ENCODE data around the gene CENPX.

CENPX gene

GRCh38 chr17:82055023-82055964 lies 32.6 kb upstream of the CENPX start:
- no peak for TF ChIP-seq CTCF (conservative IDR thresholded peaks at IDR 0.05; ENCODE audit: control insufficient read depth, insufficient read depth, low read depth, low read length)
- DNase-seq (ENCODE audit: low read depth) = no peak
- H3K4me3 ChIP-seq (ENCODE audit: control insufficient read depth, low read depth, low read length) = no peak overlapping the region

DNA sequence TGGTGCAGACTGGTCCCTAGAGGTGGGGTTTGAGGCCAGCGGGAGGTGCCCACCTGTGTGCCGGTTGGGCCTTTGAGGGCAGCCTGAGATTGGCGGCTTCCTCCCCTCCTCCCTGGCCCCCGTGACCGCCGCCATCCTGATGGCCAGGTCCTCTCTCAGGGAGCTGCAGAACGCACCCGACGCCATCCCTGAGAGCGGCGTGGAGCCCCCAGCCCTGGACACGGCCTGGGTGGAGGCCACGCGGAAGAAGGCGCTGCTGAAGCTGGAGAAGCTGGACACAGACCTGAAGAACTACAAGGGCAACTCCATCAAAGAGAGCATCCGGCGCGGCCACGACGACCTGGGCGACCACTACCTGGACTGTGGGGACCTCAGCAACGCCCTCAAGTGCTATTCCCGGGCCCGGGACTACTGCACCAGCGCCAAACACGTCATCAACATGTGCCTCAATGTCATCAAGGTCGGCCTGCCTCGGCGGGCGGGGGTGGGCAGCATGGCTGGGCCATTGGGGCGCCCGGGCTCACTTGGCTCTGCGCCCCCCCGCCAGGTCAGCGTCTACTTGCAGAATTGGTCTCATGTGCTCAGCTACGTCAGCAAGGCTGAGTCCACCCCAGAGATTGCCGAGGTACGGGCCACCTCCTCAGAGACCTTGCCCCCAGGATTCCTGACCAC lies 31.8 kb upstream of the CENPX start:
- TF ChIP-seq CTCF (conservative IDR thresholded peaks at IDR 0.05; ENCODE audit: control insufficient read depth, insufficient read depth, low read depth, low read length) = no peak
- DNase-seq (ENCODE audit: low read depth) = no peak

DNA sequence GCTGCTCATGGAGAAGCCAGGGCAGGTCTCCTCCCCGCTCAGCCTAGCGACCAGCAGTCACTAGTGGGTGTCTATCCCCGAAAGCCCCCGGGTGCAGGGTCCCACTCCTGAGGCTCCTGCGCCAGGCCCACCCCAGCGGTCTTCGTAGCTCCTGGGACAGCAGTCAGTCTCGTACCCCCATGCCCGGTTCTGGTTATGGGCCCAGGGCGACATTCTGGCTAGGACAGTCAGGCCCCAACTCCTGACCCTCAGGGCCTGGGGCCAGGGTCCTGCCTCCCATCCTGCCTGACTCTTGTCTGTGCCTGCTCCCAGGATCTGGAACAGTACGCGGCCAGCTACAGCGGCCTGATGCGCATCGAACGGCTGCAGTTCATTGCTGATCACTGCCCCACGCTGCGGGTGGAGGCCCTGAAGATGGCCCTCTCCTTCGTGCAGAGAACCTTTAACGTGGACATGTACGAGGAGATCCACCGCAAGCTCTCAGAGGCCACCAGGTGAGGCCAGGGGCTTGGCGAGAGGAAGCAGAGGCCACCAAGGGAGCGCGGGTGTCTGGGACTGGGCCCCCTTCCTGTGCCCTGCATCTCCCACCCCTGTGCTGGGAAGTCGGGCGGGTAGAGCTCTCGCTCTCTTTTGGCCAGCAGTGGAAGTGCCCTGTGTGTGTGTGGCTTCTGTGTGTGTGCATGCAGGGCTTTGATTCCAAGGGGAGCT lies 31.0 kb upstream of the CENPX start:
- H3K4me3 ChIP-seq (ENCODE audit: control insufficient read depth, low read depth, low read length) = no peak overlapping the region
- DNase-seq (ENCODE audit: low read depth) = no peak
- TF ChIP-seq CTCF (conservative IDR thresholded peaks at IDR 0.05; ENCODE audit: control insufficient read depth, insufficient read depth, low read depth, low read length) = no peak

More for the DNA sequence above, 31.8 kb upstream of the CENPX start:
- no peak overlapping the region for H3K4me3 ChIP-seq (ENCODE audit: control insufficient read depth, low read depth, low read length)

DNA sequence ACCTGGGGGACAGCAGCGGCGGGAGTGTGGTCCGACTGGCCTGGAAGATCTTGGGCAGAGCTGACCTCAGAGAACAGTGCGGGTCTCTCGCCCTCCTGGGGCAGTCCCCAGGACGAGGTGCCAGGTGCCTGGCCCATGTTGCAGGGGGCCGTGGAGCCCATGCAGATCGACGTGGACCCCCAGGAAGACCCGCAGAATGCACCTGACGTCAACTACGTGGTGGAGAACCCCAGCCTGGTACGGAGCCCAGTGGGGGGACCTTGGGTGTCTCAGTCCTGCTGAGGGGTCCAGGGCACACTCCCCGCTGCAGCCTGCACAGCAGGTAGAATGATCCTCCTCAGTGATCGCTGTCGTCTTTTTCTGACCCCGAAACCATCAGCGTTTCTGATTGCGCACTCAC lies 30.5 kb upstream of the CENPX start:
- no peak for DNase-seq (ENCODE audit: low read depth)
- TF ChIP-seq CTCF (conservative IDR thresholded peaks at IDR 0.05; ENCODE audit: control insufficient read depth, insufficient read depth, low read depth, low read length) = no peak
- H3K4me3 ChIP-seq (ENCODE audit: control insufficient read depth, low read depth, low read length) = peak overlapping the region; percentile 70

DNA sequence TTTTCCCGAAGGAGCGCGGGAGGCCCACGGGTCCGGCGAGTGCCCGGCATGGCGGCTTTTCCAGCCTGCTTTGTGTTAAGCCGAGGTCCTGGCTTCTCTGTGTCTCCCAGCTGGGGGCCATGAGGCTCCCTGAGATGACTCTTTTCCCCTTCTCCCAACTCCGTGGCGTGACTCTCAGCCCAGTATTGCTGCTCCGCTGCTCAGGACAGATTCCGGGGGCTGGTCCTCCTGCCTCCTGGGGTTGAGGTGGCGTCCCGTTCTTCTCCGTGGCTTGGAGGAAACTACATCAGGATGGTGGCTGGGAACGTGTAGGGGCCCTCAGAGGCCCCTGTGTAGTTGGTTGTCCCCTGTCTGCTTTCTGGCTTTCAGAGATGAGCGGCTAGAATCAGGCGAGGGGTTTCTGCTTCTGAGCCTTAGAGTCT lies 30.0 kb upstream of the CENPX start:
- peak overlapping the region; percentile 70 for H3K4me3 ChIP-seq (ENCODE audit: control insufficient read depth, low read depth, low read length)
- TF ChIP-seq CTCF (conservative IDR thresholded peaks at IDR 0.05; ENCODE audit: control insufficient read depth, insufficient read depth, low read depth, low read length) = no peak
- DNase-seq (ENCODE audit: low read depth) = no peak

DNA sequence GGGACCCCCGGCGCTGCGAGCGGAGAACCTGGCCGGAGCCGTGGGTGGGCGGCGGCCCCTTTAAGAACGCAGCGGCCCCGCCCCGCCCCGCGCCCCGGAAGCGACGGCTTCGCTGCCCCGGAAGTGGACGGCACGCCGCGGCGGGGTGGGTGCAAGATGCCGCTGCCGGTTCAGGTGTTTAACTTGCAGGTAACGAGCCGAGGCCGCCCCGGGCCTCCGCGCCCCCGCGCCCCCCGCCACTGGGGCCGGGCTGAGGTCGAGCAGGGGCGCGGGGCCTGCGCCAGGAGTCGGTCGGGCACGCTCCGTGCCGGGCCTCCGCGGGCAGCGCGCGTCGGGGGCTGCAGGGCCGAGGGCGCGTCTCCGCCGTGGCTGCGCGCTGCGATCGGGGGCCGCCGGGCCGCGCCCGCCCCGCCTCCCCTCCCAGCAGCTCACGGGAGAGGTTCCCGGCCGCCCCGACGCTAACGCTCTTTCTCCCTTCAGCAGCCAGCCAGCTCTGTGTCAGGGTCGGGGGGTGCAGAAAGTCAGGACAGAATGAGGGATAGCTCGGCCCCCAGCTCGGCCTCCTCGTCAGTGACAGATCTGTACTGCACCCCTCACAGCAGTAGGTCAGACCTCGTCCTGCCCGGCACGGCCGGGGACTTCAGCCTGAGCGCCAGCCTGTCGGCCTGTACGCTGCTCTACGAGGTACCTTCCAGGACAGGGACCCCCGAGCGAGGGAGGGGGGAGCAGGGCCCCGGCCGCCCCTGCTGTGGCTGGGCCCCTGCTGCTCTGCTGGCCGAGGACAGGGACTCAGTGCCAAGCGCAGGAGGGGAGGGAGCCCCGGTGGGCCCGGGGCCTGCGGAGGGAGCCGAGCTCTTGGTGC lies 29.3 kb upstream of the CENPX start, which contains the start of the genes GPS1 and RFNG:
TSS of gene GPS1 (plus strand) at position 123 of the 862 bp plus-strand sequence. CDS start at position 157, 34 bp downstream.
TSS of gene RFNG (minus strand) at position 36 of the 862 bp plus-strand sequence. CDS start 45 bp downstream, outside the sequence.
- peak within 1 kb of the TSS; percentile 70 for H3K4me3 ChIP-seq (ENCODE audit: control insufficient read depth, low read depth, low read length)
- TF ChIP-seq CTCF (conservative IDR thresholded peaks at IDR 0.05; ENCODE audit: control insufficient read depth, insufficient read depth, low read depth, low read length) = no peak
- DNase-seq (ENCODE audit: low read depth) = no peak
